Activated CD4-positive, alpha-beta T cell treated with anti-CD3 and anti-CD28 coated beads for 4 hours (primary cell): ENCODE results near the gene DOCK1.
"Not testable (repeated sequence)": the region's sequence is repeated elsewhere in the genome, so short reads cannot be mapped to it uniquely, and the experiment has no call there.

Source experiments
- DNase-seq, 2 donors: peaks; one replicate each; pipeline ENCODE4 v3.0.0-alpha.2; 2020

DOCK1 gene

GRCh38 chr10:126904818-126905701 is at the start of gene DOCK1:
Gene DOCK1 (plus strand): TSS chr10:126905428. CDS start chr10:126905518, 90 bp downstream.
- DNase-seq = no peak

- no peak for DNase-seq
These were observed 47.9 kb upstream of the DOCK1 start for GRCh38 chr10:126857178-126857806.

DNA sequence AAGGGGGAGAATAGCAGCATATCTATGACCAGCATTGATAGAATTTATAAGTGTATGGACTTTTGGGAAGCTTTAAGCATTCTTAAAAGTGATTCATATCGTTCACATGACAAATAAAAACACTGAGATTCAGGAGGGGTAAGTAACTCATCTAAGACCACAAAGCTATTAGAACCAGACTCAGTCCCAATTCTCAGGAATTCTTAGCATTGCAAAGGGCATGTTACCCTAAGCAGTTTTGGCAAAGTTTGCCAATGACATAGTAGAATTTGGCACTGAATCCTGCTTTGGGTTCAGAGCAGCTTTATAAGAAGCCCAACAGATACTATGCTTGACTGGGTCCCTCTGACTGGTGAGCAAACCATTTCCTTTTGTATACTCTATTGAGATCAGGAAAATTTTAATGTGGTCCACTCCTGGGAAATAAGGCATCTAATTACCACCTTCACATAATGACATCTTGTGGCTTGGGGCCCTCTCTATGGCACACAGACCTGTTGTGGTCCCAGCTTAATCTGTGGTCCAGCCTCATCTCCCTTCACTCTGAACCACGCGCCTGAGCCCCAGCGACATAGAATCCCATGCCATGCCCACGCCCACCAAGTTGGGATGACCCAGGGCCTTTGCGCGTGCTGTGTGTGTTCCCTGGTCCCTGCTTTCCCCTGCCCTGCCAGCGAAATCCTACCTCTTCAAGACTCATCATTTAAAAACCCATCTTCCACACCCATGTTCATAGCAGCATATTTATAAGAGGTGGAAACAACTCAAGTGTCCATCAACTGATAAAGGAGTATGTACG is 37.5 kb upstream of the DOCK1 start:
- DNase-seq = no peak

GRCh38 chr10:126868371-126868770 is 36.9 kb upstream of the DOCK1 start:
- DNase-seq = no peak

DNA sequence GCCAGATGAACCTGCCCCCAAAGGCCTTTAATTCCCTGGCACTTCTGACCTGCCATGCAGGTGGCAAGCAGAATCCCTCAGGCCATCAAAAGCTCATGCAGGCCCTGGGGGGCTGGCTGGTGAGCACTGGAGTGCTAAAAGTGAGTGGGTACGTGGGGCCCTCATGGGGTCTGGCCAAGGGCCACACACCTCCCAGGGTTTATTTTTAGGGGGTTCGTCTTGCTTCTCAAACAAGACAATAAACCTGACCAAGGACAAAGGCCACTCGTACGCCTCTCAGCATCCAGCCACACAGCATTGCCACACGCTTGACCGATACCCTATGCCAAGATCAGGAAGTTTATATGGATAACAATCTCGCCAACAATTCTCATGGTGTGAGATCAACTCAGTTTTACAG is 33.1 kb upstream of the DOCK1 start:
- no peak for DNase-seq

DNA sequence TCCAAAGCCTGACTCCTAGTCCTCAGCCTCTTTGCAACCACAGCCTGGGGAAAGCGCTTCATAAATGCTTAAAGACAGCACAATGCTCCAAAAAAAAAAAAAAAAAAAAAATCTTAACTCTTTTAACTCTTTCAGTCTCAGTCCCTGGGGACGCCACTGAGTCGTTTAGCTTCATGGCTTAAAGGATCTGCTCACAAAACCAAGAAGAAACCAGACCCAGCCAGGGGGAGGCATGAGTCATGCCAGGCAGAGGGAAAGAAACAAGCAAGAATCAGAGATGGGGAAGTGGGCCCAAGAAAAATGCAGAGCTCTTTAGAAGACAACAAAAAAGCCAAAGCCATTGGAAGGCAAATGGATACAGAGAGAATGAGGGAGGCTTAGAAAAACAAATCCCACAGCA is 32.5 kb upstream of the DOCK1 start:
- no peak for DNase-seq

- no peak for DNase-seq
These were observed 28.8 kb upstream of the DOCK1 start for GRCh38 chr10:126876456-126876855.

- no peak for DNase-seq
These were observed 27.8 kb upstream of the DOCK1 start for GRCh38 chr10:126877390-126877789.

DNA sequence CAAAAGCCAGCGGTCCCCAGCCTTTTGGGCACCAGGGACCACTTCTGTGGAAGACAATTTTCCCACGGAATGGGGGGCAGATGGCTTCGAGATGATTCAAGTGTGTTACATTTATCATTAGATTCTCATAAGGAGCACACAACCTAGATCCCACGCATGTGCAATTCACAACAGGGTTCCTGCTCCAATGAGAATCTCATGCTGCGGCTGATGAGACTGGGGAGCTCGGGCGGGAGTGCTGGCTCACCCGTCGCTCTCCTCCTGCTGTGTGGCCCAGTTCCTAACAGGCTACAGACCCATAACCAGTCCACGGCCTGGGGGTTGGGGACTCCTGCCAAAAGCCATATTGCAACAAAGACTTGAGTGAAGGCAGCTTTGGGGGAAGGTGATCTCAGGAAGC is 26.6 kb upstream of the DOCK1 start:
- DNase-seq = no peak

- DNase-seq = no peak
These were observed 24.3 kb upstream of the DOCK1 start for GRCh38 chr10:126880926-126881325.

DNA sequence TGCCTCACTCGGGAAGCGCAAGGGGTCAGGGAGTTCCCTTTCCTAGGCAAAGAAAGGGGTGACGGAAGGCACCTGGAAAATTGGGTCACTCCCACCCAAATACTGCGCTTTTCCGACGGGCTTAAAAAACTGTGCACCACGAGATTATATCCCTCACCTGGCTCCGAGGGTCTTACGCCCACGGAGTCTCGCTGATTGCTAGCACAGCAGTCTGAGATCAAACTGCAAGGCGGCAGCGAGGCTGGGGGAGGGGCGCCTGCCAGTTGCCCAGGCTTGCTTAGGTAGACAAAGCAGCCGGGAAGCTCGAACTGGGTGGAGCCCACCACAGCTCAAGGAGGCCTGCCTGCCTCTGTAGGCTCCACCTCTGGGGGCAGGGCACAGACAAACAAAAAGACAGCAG is 23.2 kb upstream of the DOCK1 start:
- DNase-seq = not testable (repeated sequence)

GRCh38 chr10:126888436-126888835 is 16.8 kb upstream of the DOCK1 start:
- not testable (repeated sequence) for DNase-seq

- DNase-seq = no peak
These were observed 15.8 kb upstream of the DOCK1 start for GRCh38 chr10:126889421-126889820.

DNA sequence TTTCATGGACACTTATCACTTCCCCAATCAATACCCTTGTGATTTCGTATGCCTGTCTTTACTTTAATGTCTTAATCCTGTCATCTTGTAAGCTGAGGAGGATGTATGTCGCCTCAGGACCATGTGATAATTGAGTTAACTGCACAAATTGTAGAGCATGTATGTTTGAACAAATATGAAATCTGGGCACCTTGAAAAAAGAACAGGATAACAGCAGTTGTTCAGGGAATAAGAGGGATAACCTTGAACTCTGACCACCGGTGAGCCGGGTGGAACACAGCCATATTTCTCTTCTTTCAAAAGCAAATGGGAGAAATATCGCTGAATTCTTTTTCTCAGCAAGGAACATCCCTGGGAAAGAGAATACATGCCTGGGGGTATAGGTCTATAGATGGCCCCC is 14.4 kb upstream of the DOCK1 start:
- DNase-seq = not testable (repeated sequence)

- no peak for DNase-seq
These were observed 12.7 kb upstream of the DOCK1 start for GRCh38 chr10:126892226-126893175.

DNA sequence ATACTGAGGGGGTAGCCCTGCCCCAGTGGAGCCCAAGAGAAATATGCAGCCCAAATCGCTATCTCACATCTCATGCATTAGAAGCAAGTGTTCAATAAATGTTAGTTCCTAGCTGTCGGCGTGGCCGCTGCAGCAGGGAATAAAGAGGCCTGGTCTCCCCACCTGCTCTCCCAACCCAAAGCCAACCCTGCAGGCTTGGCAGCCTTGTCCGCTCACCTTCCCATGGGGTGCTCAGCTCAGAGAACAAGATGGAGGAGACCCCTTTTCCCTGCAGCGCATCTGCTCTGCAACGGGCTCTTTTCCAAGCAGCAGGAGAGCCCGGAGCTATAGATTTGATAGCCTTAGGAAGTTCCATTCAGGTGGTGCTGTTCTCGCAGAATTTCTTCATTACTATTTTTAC is 12.0 kb upstream of the DOCK1 start:
- no peak for DNase-seq

DNA sequence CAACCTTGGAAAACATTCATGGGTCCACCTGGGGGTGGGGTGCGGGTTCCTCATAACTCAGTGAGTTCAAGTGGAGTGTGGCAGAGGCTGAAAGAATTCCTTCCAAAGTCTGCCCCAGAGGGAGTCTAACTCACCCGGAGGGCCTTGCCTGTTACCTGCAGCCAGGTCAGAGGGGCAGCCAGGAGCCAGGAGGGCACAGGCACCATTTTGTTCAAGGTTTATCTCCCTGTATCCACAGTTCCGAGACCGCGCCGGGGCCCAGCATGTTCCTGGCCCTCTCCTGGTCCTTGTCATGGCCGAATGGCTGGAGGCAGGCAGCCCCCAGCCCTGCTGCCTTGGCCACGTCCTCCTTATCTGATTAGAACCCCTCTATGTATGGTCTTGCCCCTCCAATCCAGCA is 11.4 kb upstream of the DOCK1 start:
- no peak for DNase-seq

DNA sequence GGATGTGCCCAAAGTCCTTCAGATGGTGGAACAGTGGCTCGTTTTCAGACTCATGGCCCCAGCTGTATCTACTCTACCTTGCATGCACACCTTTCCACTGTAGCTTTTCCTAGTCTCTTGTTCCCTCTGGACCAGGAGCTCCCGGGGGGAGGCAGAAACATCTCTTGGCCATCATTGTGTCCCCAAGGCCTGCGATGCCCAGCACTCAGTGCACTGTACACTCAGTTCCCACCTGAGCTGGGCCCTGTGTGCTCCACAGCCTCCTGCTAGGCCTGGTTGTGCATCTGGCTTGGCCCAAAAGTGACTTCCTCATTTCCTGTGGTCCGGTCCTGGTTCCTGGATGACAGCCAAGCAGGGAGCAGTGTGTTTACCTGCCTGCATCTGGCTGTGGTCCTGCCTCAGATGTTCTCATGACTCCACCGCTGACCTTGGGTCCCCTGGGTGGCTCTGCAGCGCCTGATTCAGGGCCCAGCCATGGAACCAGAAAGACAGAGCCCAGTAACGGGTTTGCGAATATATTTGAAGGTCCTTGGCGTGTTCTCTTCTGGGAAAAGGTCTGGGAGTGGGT is 9.9 kb upstream of the DOCK1 start:
- no peak for DNase-seq

DNA sequence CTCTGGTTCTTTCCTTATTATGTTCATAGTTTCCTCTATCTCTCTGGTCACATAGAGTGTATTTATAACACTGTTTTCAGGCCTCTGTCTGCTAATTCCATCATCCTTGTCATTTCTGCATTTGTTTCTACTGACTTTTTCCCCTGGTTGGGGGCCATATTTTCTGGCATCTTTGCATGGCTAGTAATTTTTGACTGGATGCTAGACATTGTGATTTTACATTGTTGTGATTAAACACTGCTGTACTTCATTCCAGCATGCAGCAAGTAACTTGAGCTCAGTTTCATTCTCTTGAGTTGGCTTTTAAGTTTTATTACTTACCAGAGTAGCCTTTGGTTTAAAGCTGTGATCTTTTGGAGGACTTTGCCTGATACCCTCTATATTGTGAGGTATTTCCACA is 6.8 kb upstream of the DOCK1 start:
- DNase-seq = no peak

DNA sequence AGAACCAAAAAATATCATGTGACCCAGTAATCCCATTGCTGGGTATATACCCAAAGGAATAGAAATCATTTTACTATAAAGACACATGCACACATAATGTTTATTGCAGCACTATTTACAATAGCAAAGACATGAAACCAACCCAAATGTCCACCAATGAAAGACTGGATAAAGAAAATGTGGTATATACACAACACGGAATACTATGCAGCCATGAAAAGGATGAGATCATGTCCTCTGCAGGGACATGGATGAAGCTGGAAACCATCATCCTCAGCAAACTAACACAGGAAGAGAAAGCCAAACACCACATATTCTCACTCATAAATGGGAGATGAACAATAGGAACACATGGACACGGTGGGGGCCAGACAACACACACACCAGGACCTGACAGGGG is 5.7 kb upstream of the DOCK1 start:
- DNase-seq = not testable (repeated sequence)

- no peak for DNase-seq
These were observed 3.1 kb upstream of the DOCK1 start for GRCh38 chr10:126902157-126902556.
